Measurements from ENCODE around the gene MKNK2. TPM values are rescaled to one million over a fixed set of nuclear protein-coding genes. Genes with fewer than 3 reads are reported as not detected.

The MKNK2 gene
- total and polyA plus RNA-seq, 2 of the 13 experiments (the other 11 are each of a cell fraction or from before 2014, with no cell fraction given) = 44.9 to 112 TPM

GRCh38 chr19:2051773-2052704 is 995 bp upstream of the MKNK2 start (continued):
- TF ChIP-seq PAXIP1 (CRISPR knock-in tag; conservative IDR thresholded peaks at IDR 0.05) (peak; percentile 47), MXD3 (CRISPR knock-in tag; IDR thresholded peaks at IDR 0.05) (no peak), KIAA2018 (CRISPR knock-in tag; IDR thresholded peaks at IDR 0.05; ENCODE audit: borderline replicate concordance) (0 out of 2 replicates have a peak, but pooled peaks have one; percentile 45), ZNF430 (CRISPR knock-in tag; IDR thresholded peaks at IDR 0.05) (0 out of 2 replicates have a peak, but pooled peaks have one; percentile 62), IKZF5 (CRISPR knock-in tag; IDR thresholded peaks at IDR 0.05) (peak; percentile 11), MED8 (CRISPR knock-in tag; IDR thresholded peaks at IDR 0.05; ENCODE audit: insufficient replicate concordance) (peak; percentile 16), ESRRA (CRISPR knock-in tag; IDR thresholded peaks at IDR 0.05; ENCODE audit: low read depth) (0 out of 2 replicates have a peak, but pooled peaks have one; percentile 35), ZNF569 (CRISPR knock-in tag; IDR thresholded peaks at IDR 0.05; ENCODE audit: borderline replicate concordance) (no peak), FOXP4 (CRISPR knock-in tag; IDR thresholded peaks at IDR 0.05) (peak; percentile 48)

All from HepG2 (cell line).